Peyer's patch (tissue), 4 donors: Measurements from ENCODE around the gene ZNF480. TPM values are rescaled to one million over a fixed set of nuclear protein-coding genes. Genes with fewer than 3 reads are reported as not detected.
"Not testable (repeated sequence)": the region's sequence is repeated elsewhere in the genome, so short reads cannot be mapped to it uniquely, and the experiment has no call there.

Experiments
- DNase-seq, 3 donors: peaks; one replicate each; pipeline ENCODE4 v3.0.0-alpha.2; 2017 to 2019
- H3K27ac ChIP-seq, 4 donors: fragments of 200-600 bp; sonication (generic); one replicate each; pipeline ENCODE4 v1.5.1; 2016 to 2019
- H3K27me3 ChIP-seq, 2 donors: fragments of 200-600 bp; sonication (generic); one replicate each; pipeline ENCODE4 v1.5.1; 2019
- H3K36me3 ChIP-seq, 3 donors: fragments of 200-600 bp; sonication (generic); one replicate each; pipeline ENCODE4 v1.5.1; 2016 to 2019
- H3K4me1 ChIP-seq, 4 donors: fragments of 200-600 bp; sonication (generic); one replicate each; pipeline ENCODE4 v1.5.1; 2016 to 2019
- H3K4me3 ChIP-seq, 4 donors: fragments of 200-600 bp; sonication (generic); 1 replicate in 3 of 4; 2 replicates in 1 of 4; pipeline ENCODE4 v1.5.1; 2016 to 2019; ENCODE audit warnings: mild to moderate bottlenecking in 1 of 4
- H3K9me3 ChIP-seq, 4 donors: fragments of 200-600 bp; sonication (generic); one replicate each; pipeline ENCODE4 v1.5.1; 2016 to 2019; ENCODE audit warnings: mild to moderate bottlenecking in 1 of 4
- CTCF ChIP-seq, 6 experiments: fragments of 450-650 bp in 4 of 6; fragments of 200-600 bp in 2 of 6; sonication (generic) in 1 of 6; IDR thresholded peaks; one replicate each; pipeline ENCODE4 v1.5.1; 2017 to 2019; ENCODE audit warnings: antibody characterized with exemption in 6 of 6, mild to moderate bottlenecking in 3 of 6, moderate library complexity in 1 of 6
- POLR2A ChIP-seq, 2 donors: fragments of 450-650 bp; IDR thresholded peaks; one replicate each; pipeline ENCODE4 v1.5.1; 2017; ENCODE audit warnings: antibody characterized with exemption in 2 of 2, mild to moderate bottlenecking in 2 of 2, moderate library complexity in 2 of 2
- total RNA-seq, 4 donors: library from RNA; depleted of rRNA; stranded (reverse); fragments of >200 nt; gene quantifications; one replicate each; pipeline ENCODE4 v1.1.0, GENCODE V29; 2016

The ZNF480 gene
- total RNA-seq, 4 donors from 2014 or later = 6.0 to 19.8 (median 12.5) TPM

- no peaks in the 10 kb centered on the region for H3K27me3 ChIP-seq
- DNase-seq = no peak
Measured at GRCh38 chr19:52322429-52322828, 25.5 kb downstream of the ZNF480 start.

GRCh38 chr19:52331757-52332156, 34.8 kb downstream of the ZNF480 start:
- Histone ChIP-seq H3K9me3 (peaks cover 0 to 67% (median 29%) of the 10 kb centered on the region in 4 donors), H3K4me3 (no peak overlapping the region), H3K4me1 (no peaks in the 10 kb centered on the region), H3K36me3 (no peaks in the 10 kb centered on the region), H3K27ac (no peak overlapping the region), H3K27me3 (no peaks in the 10 kb centered on the region)
- TF ChIP-seq POLR2A (IDR thresholded peaks at IDR 0.05) (no peak), CTCF (IDR thresholded peaks at IDR 0.05) (no peak)
- no peak for DNase-seq

More at GRCh38 chr19:52322429-52322828, 25.5 kb downstream of the ZNF480 start:
- no peak overlapping the region for H3K27ac ChIP-seq
- peaks cover 6 to 100% (median 54%) of the 10 kb centered on the region in 4 donors for H3K9me3 ChIP-seq
- no peak overlapping the region for H3K4me3 ChIP-seq
- no peaks in the 10 kb centered on the region for H3K4me1 ChIP-seq
- H3K36me3 ChIP-seq = peaks cover 0 to 59% (median 5%) of the 10 kb centered on the region in 3 donors
- TF ChIP-seq POLR2A (IDR thresholded peaks at IDR 0.05) (no peak), CTCF (IDR thresholded peaks at IDR 0.05) (no peak)

GRCh38 chr19:52335768-52336116, 38.8 kb downstream of the ZNF480 start:
- Histone ChIP-seq H3K4me3 (peak overlapping the region; percentile 49 to 81 (median 64)), H3K9me3 (peaks cover 0 to 37% (median 19%) of the 10 kb centered on the region in 4 donors), H3K36me3 (no peaks in the 10 kb centered on the region), H3K27me3 (no peaks in the 10 kb centered on the region), H3K27ac (peak overlapping the region; percentile 61 to 75 (median 66)), H3K4me1 (peaks cover 0 to 4% (median 0%) of the 10 kb centered on the region in 4 donors)
- TF ChIP-seq POLR2A (IDR thresholded peaks at IDR 0.05) = no peak
- no peak for TF ChIP-seq CTCF (IDR thresholded peaks at IDR 0.05)
- DNase-seq = no peak

- Histone ChIP-seq H3K36me3 (no peaks in the 10 kb centered on the region), H3K27ac (peak within 1 kb of the TSS; percentile 61 to 75 (median 66)), H3K27me3 (no peaks in the 10 kb centered on the region), H3K4me3 (peak within 1 kb of the TSS; percentile 49 to 81 (median 64)), H3K9me3 (peaks cover 0 to 34% (median 17%) of the 10 kb centered on the region in 4 donors), H3K4me1 (peaks cover 0 to 4% (median 0%) of the 10 kb centered on the region in 4 donors)
- peak; percentile 75 to 94 (median 91) for DNase-seq
- TF ChIP-seq POLR2A (IDR thresholded peaks at IDR 0.05) = peak; percentile 47 to 52
- no peak for TF ChIP-seq CTCF (IDR thresholded peaks at IDR 0.05)
Measured at GRCh38 chr19:52336117-52336790, 39.3 kb downstream of the ZNF480 start, which contains the start of gene ZNF610. TSS of gene ZNF610 (plus strand) at chr19:52336243. CDS start at chr19:52349173, 12,930 bp downstream.

GRCh38 chr19:52336791-52337381, 39.9 kb downstream of the ZNF480 start:
- no peak for DNase-seq
- H3K9me3 ChIP-seq = peaks cover 0 to 28% (median 16%) of the 10 kb centered on the region in 4 donors
- H3K36me3 ChIP-seq = no peaks in the 10 kb centered on the region

GRCh38 chr19:52339022-52339421, 42.1 kb downstream of the ZNF480 start:
- H3K9me3 ChIP-seq = peaks cover 0 to 21% (median 5%) of the 10 kb centered on the region in 4 donors
- not testable (repeated sequence) for H3K4me3 ChIP-seq, DNase-seq, H3K36me3 ChIP-seq, H3K27ac ChIP-seq, H3K27me3 ChIP-seq, H3K4me1 ChIP-seq

More at GRCh38 chr19:52336791-52337381, 39.9 kb downstream of the ZNF480 start:
- Histone ChIP-seq H3K27me3 (no peaks in the 10 kb centered on the region), H3K27ac (peak overlapping the region; percentile 61 to 75 (median 66)), H3K4me3 (peak overlapping the region; percentile 49 to 81 (median 64)), H3K4me1 (peaks cover 0 to 4% (median 0%) of the 10 kb centered on the region in 4 donors)
- no peak for TF ChIP-seq CTCF (IDR thresholded peaks at IDR 0.05)
- no peak for TF ChIP-seq POLR2A (IDR thresholded peaks at IDR 0.05)
